ENCODE data around the gene COPA.

COPA gene

DNA sequence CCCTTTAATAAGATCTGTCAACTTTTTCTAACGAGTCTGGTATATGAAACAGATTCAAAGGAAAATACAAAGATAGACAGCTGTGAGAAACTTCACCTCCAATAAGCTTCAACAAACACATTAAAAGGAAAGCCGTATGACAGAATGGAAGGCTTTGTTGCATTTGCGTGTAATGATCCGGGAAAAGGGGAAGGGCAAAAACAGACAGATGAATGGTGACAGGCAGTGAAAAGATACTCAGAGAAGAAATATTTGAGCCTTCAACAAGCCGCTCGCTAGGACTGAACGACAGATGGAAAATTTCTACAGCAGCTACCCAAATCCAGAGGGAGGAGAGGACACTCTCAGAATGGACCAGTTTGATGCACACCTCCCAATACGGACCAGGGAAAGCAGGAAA, 14.9 kb downstream of the COPA start:
- Mint-ChIP-seq H3K36me3 (ENCODE audit: low read depth) (peaks cover 41% of the 10 kb centered on the region), H3K27me3 (ENCODE audit: low read depth) (no peaks in the 10 kb centered on the region), H3K9me3 (no peaks in the 10 kb centered on the region), H3K27ac (no peak overlapping the region), H3K4me1 (ENCODE audit: low read depth) (peaks cover 2% of the 10 kb centered on the region), H3K4me3 (no peak overlapping the region)
- DNase-seq (ENCODE audit: low spot score): no peak

DNA sequence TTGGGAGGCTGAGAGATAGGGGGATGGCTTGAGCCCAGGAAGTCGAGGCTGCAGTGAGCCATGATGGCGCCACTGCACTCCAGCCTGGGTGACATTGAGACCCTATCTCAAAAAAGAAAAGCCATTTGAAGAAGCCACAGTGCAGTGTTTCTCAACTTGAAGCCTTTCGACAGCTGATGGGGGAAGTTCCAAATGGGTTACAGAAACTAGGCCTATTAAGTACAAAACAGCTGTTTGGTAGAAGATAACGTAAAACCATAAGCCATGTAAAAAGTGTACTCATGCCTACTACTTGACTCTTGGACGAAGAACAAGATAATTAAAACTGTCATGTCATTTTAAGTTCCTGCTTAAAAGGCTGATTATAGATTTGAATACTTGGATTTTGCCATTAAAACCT, 16.6 kb downstream of the COPA start:
- Mint-ChIP-seq H3K27ac (no peak overlapping the region), H3K9me3 (no peaks in the 10 kb centered on the region), H3K36me3 (ENCODE audit: low read depth) (peaks cover 45% of the 10 kb centered on the region), H3K4me3 (no peak overlapping the region), H3K27me3 (ENCODE audit: low read depth) (no peaks in the 10 kb centered on the region), H3K4me1 (ENCODE audit: low read depth) (peaks cover 5% of the 10 kb centered on the region)
- DNase-seq (ENCODE audit: low spot score): no peak

DNA sequence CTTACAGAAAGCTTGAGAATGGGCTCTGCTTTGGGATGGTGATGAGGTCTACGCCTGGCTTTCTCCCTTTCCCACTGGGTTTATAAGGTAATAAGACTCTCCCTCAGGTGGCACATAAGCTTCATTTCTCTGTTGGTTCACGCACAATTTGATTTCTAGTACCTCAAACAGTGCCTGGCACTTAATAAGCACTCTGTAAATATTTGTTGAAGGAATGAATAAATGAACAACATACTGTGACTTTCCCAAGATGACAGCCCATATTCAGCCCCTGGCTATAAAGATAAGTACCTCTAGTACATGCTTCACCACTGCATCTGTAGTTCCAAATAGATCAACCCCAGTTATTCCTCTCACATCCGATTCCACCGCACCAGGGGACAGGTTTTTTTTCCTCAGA, 17.8 kb downstream of the COPA start:
- H3K36me3 Mint-ChIP-seq (ENCODE audit: low read depth): peaks cover 50% of the 10 kb centered on the region
- no peak overlapping the region for H3K27ac Mint-ChIP-seq
- H3K27me3 Mint-ChIP-seq (ENCODE audit: low read depth): no peaks in the 10 kb centered on the region

DNA sequence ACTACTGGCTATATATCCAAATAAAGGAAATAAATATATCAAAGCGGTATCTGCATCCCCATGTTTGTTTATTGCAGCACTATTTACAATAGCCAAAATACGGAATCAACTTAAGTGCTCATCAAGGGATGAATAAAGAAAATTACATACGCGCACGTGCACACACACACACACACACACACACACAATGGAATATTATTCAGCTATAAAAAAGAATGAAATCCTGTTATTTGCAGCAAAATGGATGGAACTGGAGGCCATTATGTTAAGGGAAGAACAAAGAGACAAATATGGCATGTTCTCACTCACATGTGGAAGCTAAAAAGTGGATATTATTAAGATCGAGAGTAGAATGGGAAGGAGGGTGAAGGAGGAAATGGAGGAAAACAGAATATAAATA, 20.2 kb downstream of the COPA start:
- H3K4me3 Mint-ChIP-seq: no peak overlapping the region

More for the DNA sequence above, 17.8 kb downstream of the COPA start:
- no peak for DNase-seq (ENCODE audit: low spot score)
- Mint-ChIP-seq H3K4me3 (no peak overlapping the region), H3K9me3 (no peaks in the 10 kb centered on the region), H3K4me1 (ENCODE audit: low read depth) (peaks cover 9% of the 10 kb centered on the region)

GRCh38 chr1:160315359-160315758, 27.7 kb downstream of the COPA start:
- Mint-ChIP-seq H3K27ac (no peak overlapping the region), H3K4me3 (no peak overlapping the region), H3K36me3 (ENCODE audit: low read depth) (peaks cover 77% of the 10 kb centered on the region), H3K9me3 (peaks cover 10% of the 10 kb centered on the region), H3K27me3 (ENCODE audit: low read depth) (no peaks in the 10 kb centered on the region), H3K4me1 (ENCODE audit: low read depth) (peaks cover 9% of the 10 kb centered on the region)
- no peak for DNase-seq (ENCODE audit: low spot score)

More for the DNA sequence above, 20.2 kb downstream of the COPA start:
- Mint-ChIP-seq H3K36me3 (ENCODE audit: low read depth) (peaks cover 56% of the 10 kb centered on the region), H3K27ac (no peak overlapping the region), H3K9me3 (no peaks in the 10 kb centered on the region), H3K4me1 (ENCODE audit: low read depth) (peaks cover 16% of the 10 kb centered on the region), H3K27me3 (ENCODE audit: low read depth) (no peaks in the 10 kb centered on the region)
- no peak for DNase-seq (ENCODE audit: low spot score)

- no peak overlapping the region for H3K4me3 Mint-ChIP-seq
- peaks cover 69% of the 10 kb centered on the region for H3K36me3 Mint-ChIP-seq (ENCODE audit: low read depth)
- no peaks in the 10 kb centered on the region for H3K4me1 Mint-ChIP-seq (ENCODE audit: low read depth)
- H3K9me3 Mint-ChIP-seq: no peaks in the 10 kb centered on the region
- H3K27ac Mint-ChIP-seq: no peak overlapping the region
- no peaks in the 10 kb centered on the region for H3K27me3 Mint-ChIP-seq (ENCODE audit: low read depth)
- no peak for DNase-seq (ENCODE audit: low spot score)
Observed at GRCh38 chr1:160309571-160309970, 33.5 kb downstream of the COPA start.

DNA sequence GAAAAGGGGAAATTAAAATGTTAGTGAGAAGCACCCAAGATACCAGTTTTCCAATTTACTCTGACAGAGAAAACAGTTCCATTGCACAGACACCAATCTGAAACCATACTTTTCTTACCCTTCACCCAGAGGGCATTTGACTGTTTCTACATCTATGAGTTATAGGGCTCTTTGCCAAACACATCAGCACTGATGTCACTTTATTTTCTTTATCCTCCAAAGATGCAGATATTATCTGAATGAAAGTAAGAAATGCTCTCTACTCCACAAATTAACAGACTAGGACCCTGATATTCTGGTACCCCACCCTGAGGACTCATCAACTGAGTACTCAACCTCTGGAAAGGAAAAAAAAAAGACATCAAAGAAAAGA, 33.9 kb downstream of the COPA start:
- H3K4me1 Mint-ChIP-seq (ENCODE audit: low read depth): no peaks in the 10 kb centered on the region
- H3K4me3 Mint-ChIP-seq: no peak overlapping the region
- DNase-seq (ENCODE audit: low spot score): no peak
- no peaks in the 10 kb centered on the region for H3K27me3 Mint-ChIP-seq (ENCODE audit: low read depth)
- H3K36me3 Mint-ChIP-seq (ENCODE audit: low read depth): peaks cover 68% of the 10 kb centered on the region
- H3K27ac Mint-ChIP-seq: no peak overlapping the region
- H3K9me3 Mint-ChIP-seq: no peaks in the 10 kb centered on the region

- no peaks in the 10 kb centered on the region for H3K9me3 Mint-ChIP-seq
- no peak overlapping the region for H3K4me3 Mint-ChIP-seq
- DNase-seq (ENCODE audit: low spot score): no peak
- H3K27me3 Mint-ChIP-seq (ENCODE audit: low read depth): no peaks in the 10 kb centered on the region
- H3K4me1 Mint-ChIP-seq (ENCODE audit: low read depth): no peaks in the 10 kb centered on the region
- no peak overlapping the region for H3K27ac Mint-ChIP-seq
- H3K36me3 Mint-ChIP-seq (ENCODE audit: low read depth): peaks cover 65% of the 10 kb centered on the region
Observed at GRCh38 chr1:160308451-160309184, 34.4 kb downstream of the COPA start.

DNA sequence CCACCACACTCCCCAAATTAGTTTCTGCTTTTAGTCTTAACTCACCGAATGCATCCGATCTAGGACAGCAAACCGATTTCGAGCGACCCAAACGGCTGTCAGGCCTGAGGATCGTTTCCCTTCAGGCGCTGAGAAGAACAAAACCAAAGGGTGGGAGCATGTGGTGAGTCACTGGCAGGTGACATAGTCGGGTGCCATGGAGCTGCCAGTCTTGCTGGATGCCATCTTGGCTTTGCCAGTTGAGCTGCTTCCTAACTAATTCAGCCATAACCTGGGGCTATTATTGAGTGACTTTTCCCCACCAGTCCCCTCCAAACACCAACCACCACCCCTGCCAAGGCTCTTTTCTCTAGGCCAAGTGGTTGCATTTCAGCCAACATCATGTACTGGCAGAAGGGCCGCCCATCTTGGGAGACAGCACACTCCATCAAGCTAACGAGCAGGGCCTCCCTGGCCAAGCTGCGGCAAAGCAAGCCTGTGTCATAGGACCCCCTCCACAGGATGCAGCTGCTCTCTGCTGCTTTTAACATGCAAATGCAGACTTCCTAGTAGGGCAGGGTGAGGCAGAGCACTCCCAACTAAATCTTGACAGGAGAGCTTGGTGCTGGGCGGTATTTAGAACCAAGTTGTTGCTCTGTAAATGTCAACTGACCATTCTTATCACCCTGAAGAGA, 35.8 kb downstream of the COPA start:
- Mint-ChIP-seq H3K4me3 (no peak overlapping the region), H3K36me3 (ENCODE audit: low read depth) (peaks cover 62% of the 10 kb centered on the region)

GRCh38 chr1:160300173-160300572, 42.9 kb downstream of the COPA start:
- Mint-ChIP-seq H3K36me3 (ENCODE audit: low read depth) (peaks cover 56% of the 10 kb centered on the region), H3K4me1 (ENCODE audit: low read depth) (peaks cover 2% of the 10 kb centered on the region), H3K4me3 (no peak overlapping the region), H3K9me3 (no peaks in the 10 kb centered on the region), H3K27ac (no peak overlapping the region), H3K27me3 (ENCODE audit: low read depth) (no peaks in the 10 kb centered on the region)
- DNase-seq (ENCODE audit: low spot score): no peak

More for the DNA sequence above, 35.8 kb downstream of the COPA start:
- Mint-ChIP-seq H3K4me1 (ENCODE audit: low read depth) (no peaks in the 10 kb centered on the region), H3K27me3 (ENCODE audit: low read depth) (no peaks in the 10 kb centered on the region), H3K9me3 (no peaks in the 10 kb centered on the region), H3K27ac (no peak overlapping the region)
- DNase-seq (ENCODE audit: low spot score): no peak

DNA sequence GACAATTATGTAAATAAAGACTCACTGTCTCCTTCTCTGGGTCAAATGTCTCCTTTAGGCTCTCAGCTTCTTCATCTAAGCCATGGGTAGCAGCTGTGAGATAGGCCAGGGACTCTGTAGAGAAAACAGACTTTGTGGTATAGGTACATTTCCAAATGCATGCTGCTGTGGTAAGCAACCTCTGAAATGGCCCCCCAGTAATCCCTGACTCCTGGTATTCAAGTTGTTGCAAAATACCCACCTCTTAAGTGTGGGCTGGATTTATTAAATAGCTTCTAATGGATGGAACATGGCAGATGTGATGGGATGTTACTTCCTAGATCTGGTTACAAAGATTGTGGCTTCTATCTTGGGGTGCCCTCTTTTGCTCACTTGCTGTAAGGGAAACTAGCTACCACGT, 47.0 kb downstream of the COPA start:
- Mint-ChIP-seq H3K27me3 (ENCODE audit: low read depth) (no peaks in the 10 kb centered on the region), H3K4me1 (ENCODE audit: low read depth) (peaks cover 3% of the 10 kb centered on the region), H3K36me3 (ENCODE audit: low read depth) (peaks cover 78% of the 10 kb centered on the region), H3K4me3 (no peak overlapping the region), H3K9me3 (no peaks in the 10 kb centered on the region), H3K27ac (no peak overlapping the region)
- no peak for DNase-seq (ENCODE audit: low spot score)

GRCh38 chr1:160293020-160293968, 49.8 kb downstream of the COPA start:
- peaks cover 2% of the 10 kb centered on the region for H3K4me1 Mint-ChIP-seq (ENCODE audit: low read depth)
- DNase-seq (ENCODE audit: low spot score): no peak
- no peak overlapping the region for H3K27ac Mint-ChIP-seq
- no peak overlapping the region for H3K4me3 Mint-ChIP-seq
- H3K9me3 Mint-ChIP-seq: no peaks in the 10 kb centered on the region
- no peaks in the 10 kb centered on the region for H3K27me3 Mint-ChIP-seq (ENCODE audit: low read depth)
- peaks cover 78% of the 10 kb centered on the region for H3K36me3 Mint-ChIP-seq (ENCODE audit: low read depth)

- no peaks in the 10 kb centered on the region for H3K9me3 Mint-ChIP-seq
- peaks cover 2% of the 10 kb centered on the region for H3K4me1 Mint-ChIP-seq (ENCODE audit: low read depth)
- H3K27ac Mint-ChIP-seq: no peak overlapping the region
- H3K27me3 Mint-ChIP-seq (ENCODE audit: low read depth): no peaks in the 10 kb centered on the region
- peak; percentile 55 for DNase-seq (ENCODE audit: low spot score)
- peaks cover 63% of the 10 kb centered on the region for H3K36me3 Mint-ChIP-seq (ENCODE audit: low read depth)
- no peak overlapping the region for H3K4me3 Mint-ChIP-seq
Observed at GRCh38 chr1:160291248-160292220, 51.5 kb downstream of the COPA start.

All from T-helper 2 cell treated with Interferon-gamma antibody and Interleukin-4, amounts not matched to agents 5 μg/mL and 100 μg/mL, for 36 hours (primary cell).